GM23338 (cell line): ENCODE measurements around the gene S100A13.

ENCODE experiments used
- CREB1 ChIP-seq: fragments of 250-450 bp; sonication (Bioruptor Pico); IDR thresholded peaks from 2 replicates; pipeline ENCODE4 v1.5.0; 2020; ENCODE audit warnings: low read depth, mild to moderate bottlenecking, moderate library complexity
- EZH2 ChIP-seq: fragments of 200-600 bp; sonication (generic); IDR thresholded peaks from one replicate; pipeline ENCODE4 v1.8.0; 2017; ENCODE audit warnings: antibody characterized with exemption, mild to moderate bottlenecking, low read depth; ENCODE audit not compliant: unreplicated experiment
- EZH2phosphoT487 ChIP-seq: fragments of 200-600 bp; sonication (generic); IDR thresholded peaks from one replicate; pipeline ENCODE4 v1.8.1; 2018; ENCODE audit warnings: antibody characterized with exemption; ENCODE audit not compliant: unreplicated experiment
- JUNB ChIP-seq: IDR thresholded peaks from one replicate; pipeline ENCODE4 v1.6.1; 2016; ENCODE audit warnings: antibody characterized with exemption; ENCODE audit not compliant: unreplicated experiment
- NANOG ChIP-seq: IDR thresholded peaks from 2 replicates; pipeline ENCODE4 v1.6.1; 2016; ENCODE audit warnings: antibody characterized with exemption, borderline replicate concordance
- POLR2AphosphoS5 ChIP-seq: IDR thresholded peaks from 2 replicates; pipeline ENCODE4 v1.6.1; 2016; ENCODE audit warnings: antibody characterized with exemption, low read depth
- STAT1 ChIP-seq: IDR thresholded peaks from one replicate; pipeline ENCODE4 v1.6.1; 2016; ENCODE audit warnings: antibody characterized with exemption; ENCODE audit not compliant: unreplicated experiment
- ZNF114 ChIP-seq: fragments of 250-450 bp; sonication (Bioruptor Pico); IDR thresholded peaks from 2 replicates; pipeline ENCODE4 v1.5.0; 2020; ENCODE audit warnings: mild to moderate bottlenecking, moderate library complexity
- TF ChIP-seq, protein P1 (sequence below), 2 experiments: fragments of 200-600 bp in 1 of 2; sonication (generic) in 1 of 2; conservative IDR thresholded peaks; 2 replicates each; pipeline versions ENCODE4 v1.5.1 to v1.6.1; 2016 to 2017; ENCODE audit warnings: antibody characterized with exemption in 2 of 2, low read depth in 2 of 2, mild to moderate bottlenecking in 2 of 2, moderate library complexity in 1 of 2
- TF ChIP-seq, protein P2 (sequence below): fragments of 250-450 bp; sonication (Bioruptor Pico); IDR thresholded peaks from 2 replicates; pipeline ENCODE4 v1.5.0; 2020; ENCODE audit warnings: mild to moderate bottlenecking, moderate library complexity
- TF ChIP-seq, protein P3 (sequence below): IDR thresholded peaks from one replicate; pipeline ENCODE4 v1.6.1; 2018; ENCODE audit warnings: antibody characterized with exemption; ENCODE audit not compliant: unreplicated experiment
- TF ChIP-seq, protein P4 (sequence below): IDR thresholded peaks from 2 replicates; pipeline ENCODE4 v1.6.1; 2016; ENCODE audit warnings: antibody characterized with exemption

DNA sequence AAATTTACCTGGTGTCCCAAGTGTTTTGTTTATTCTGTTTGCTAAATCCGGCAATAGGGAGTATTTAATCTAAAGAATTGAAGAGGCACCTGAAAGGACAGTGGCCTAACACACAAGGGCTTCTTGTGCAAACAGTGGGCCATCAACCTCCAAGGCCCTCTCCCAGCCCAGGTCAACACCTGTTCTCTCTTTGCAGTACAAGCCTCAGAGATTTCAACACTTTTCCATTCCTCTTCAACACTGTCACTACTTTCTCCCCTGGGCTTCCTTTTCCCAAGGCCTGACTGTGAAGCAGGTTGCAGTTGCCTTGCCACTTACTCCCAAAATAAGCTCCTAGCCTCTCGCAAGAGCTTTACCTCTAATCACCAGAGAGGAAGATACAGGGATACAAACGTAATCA is 28.0 kb upstream of the S100A13 start:
- TF ChIP-seq, protein P1, sequence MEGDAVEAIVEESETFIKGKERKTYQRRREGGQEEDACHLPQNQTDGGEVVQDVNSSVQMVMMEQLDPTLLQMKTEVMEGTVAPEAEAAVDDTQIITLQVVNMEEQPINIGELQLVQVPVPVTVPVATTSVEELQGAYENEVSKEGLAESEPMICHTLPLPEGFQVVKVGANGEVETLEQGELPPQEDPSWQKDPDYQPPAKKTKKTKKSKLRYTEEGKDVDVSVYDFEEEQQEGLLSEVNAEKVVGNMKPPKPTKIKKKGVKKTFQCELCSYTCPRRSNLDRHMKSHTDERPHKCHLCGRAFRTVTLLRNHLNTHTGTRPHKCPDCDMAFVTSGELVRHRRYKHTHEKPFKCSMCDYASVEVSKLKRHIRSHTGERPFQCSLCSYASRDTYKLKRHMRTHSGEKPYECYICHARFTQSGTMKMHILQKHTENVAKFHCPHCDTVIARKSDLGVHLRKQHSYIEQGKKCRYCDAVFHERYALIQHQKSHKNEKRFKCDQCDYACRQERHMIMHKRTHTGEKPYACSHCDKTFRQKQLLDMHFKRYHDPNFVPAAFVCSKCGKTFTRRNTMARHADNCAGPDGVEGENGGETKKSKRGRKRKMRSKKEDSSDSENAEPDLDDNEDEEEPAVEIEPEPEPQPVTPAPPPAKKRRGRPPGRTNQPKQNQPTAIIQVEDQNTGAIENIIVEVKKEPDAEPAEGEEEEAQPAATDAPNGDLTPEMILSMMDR (conservative IDR thresholded peaks at IDR 0.05; ENCODE audit: low read depth in 2 of 2): no peak
- TF ChIP-seq JUNB (no peak), POLR2AphosphoS5 (no peak), EZH2phosphoT487 (no peak), EZH2 (no peak), ZNF114 (CRISPR knock-in tag) (no peak), STAT1 (no peak), CREB1 (CRISPR knock-in tag) (no peak), NANOG (no peak)
- TF ChIP-seq, protein P2, sequence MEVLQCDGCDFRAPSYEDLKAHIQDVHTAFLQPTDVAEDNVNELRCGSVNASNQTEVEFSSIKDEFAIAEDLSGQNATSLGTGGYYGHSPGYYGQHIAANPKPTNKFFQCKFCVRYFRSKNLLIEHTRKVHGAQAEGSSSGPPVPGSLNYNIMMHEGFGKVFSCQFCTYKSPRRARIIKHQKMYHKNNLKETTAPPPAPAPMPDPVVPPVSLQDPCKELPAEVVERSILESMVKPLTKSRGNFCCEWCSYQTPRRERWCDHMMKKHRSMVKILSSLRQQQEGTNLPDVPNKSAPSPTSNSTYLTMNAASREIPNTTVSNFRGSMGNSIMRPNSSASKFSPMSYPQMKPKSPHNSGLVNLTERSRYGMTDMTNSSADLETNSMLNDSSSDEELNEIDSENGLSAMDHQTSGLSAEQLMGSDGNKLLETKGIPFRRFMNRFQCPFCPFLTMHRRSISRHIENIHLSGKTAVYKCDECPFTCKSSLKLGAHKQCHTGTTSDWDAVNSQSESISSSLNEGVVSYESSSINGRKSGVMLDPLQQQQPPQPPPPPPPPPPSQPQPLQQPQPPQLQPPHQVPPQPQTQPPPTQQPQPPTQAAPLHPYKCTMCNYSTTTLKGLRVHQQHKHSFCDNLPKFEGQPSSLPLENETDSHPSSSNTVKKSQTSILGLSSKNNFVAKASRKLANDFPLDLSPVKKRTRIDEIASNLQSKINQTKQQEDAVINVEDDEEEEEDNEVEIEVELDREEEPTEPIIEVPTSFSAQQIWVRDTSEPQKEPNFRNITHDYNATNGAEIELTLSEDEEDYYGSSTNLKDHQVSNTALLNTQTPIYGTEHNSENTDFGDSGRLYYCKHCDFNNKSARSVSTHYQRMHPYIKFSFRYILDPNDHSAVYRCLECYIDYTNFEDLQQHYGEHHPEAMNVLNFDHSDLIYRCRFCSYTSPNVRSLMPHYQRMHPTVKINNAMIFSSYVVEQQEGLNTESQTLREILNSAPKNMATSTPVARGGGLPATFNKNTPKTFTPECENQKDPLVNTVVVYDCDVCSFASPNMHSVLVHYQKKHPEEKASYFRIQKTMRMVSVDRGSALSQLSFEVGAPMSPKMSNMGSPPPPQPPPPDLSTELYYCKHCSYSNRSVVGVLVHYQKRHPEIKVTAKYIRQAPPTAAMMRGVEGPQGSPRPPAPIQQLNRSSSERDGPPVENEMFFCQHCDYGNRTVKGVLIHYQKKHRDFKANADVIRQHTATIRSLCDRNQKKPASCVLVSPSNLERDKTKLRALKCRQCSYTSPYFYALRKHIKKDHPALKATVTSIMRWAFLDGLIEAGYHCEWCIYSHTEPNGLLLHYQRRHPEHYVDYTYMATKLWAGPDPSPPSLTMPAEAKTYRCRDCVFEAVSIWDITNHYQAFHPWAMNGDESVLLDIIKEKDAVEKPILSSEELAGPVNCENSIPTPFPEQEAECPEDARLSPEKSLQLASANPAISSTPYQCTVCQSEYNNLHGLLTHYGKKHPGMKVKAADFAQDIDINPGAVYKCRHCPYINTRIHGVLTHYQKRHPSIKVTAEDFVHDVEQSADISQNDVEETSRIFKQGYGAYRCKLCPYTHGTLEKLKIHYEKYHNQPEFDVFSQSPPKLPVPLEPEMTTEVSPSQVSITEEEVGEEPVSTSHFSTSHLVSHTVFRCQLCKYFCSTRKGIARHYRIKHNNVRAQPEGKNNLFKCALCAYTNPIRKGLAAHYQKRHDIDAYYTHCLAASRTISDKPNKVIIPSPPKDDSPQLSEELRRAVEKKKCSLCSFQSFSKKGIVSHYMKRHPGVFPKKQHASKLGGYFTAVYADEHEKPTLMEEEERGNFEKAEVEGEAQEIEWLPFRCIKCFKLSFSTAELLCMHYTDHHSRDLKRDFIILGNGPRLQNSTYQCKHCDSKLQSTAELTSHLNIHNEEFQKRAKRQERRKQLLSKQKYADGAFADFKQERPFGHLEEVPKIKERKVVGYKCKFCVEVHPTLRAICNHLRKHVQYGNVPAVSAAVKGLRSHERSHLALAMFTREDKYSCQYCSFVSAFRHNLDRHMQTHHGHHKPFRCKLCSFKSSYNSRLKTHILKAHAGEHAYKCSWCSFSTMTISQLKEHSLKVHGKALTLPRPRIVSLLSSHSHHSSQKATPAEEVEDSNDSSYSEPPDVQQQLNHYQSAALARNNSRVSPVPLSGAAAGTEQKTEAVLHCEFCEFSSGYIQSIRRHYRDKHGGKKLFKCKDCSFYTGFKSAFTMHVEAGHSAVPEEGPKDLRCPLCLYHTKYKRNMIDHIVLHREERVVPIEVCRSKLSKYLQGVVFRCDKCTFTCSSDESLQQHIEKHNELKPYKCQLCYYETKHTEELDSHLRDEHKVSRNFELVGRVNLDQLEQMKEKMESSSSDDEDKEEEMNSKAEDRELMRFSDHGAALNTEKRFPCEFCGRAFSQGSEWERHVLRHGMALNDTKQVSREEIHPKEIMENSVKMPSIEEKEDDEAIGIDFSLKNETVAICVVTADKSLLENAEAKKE (CRISPR knock-in tag): no peak
- TF ChIP-seq, protein P3, sequence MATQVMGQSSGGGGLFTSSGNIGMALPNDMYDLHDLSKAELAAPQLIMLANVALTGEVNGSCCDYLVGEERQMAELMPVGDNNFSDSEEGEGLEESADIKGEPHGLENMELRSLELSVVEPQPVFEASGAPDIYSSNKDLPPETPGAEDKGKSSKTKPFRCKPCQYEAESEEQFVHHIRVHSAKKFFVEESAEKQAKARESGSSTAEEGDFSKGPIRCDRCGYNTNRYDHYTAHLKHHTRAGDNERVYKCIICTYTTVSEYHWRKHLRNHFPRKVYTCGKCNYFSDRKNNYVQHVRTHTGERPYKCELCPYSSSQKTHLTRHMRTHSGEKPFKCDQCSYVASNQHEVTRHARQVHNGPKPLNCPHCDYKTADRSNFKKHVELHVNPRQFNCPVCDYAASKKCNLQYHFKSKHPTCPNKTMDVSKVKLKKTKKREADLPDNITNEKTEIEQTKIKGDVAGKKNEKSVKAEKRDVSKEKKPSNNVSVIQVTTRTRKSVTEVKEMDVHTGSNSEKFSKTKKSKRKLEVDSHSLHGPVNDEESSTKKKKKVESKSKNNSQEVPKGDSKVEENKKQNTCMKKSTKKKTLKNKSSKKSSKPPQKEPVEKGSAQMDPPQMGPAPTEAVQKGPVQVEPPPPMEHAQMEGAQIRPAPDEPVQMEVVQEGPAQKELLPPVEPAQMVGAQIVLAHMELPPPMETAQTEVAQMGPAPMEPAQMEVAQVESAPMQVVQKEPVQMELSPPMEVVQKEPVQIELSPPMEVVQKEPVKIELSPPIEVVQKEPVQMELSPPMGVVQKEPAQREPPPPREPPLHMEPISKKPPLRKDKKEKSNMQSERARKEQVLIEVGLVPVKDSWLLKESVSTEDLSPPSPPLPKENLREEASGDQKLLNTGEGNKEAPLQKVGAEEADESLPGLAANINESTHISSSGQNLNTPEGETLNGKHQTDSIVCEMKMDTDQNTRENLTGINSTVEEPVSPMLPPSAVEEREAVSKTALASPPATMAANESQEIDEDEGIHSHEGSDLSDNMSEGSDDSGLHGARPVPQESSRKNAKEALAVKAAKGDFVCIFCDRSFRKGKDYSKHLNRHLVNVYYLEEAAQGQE: no peak
- TF ChIP-seq, protein P4, sequence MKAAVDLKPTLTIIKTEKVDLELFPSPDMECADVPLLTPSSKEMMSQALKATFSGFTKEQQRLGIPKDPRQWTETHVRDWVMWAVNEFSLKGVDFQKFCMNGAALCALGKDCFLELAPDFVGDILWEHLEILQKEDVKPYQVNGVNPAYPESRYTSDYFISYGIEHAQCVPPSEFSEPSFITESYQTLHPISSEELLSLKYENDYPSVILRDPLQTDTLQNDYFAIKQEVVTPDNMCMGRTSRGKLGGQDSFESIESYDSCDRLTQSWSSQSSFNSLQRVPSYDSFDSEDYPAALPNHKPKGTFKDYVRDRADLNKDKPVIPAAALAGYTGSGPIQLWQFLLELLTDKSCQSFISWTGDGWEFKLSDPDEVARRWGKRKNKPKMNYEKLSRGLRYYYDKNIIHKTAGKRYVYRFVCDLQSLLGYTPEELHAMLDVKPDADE: no peak
